ENCODE measurements around the gene ADCY1. TPM values are rescaled to one million over a fixed set of nuclear protein-coding genes. Genes with fewer than 3 reads are reported as not detected.

Gene ADCY1
- total RNA-seq, 2 donors from 2014 or later, result 0.87 to 1.2 TPM

- ATAC-seq, result no peak
Measured at GRCh38 chr7:45659496-45660139, 85.5 kb downstream of the ADCY1 start.

DNA sequence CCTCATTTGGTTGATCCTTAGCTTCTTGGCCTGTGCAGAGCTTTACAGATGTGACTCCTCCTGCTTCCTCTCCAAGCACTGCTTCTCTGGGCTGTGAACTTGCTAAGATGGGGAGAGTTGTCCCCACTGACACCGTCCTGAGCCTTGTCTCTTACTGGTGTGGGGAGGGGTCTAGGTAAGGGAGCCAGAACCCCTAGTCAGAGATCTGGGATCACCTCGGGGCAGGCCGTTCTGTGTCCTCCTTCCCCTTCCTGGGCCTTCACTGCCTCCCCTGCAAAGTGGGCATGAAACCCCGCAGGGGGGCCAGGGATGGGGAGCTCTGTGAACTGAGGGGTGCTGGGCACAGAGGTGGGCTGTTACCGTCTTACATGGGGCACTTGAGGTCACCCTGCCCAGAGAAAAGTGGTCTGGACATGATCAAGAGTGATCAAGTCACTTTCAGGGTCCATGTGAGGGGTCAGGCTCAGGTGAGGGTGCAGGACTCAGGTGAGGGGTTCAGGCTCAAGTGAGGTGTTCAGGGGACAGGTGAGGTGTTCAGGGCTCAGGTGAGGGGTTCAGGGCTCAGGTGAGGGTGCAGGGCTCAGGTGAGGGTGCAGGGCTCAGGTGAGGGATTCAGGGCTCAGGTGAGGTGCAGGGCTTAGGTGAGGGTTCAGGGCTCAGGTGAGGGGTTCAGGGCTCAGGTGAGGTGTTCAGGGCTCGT, 86.2 kb downstream of the ADCY1 start:
- no peak for DNase-seq
- intact Hi-C loops (cut with DNase I, micrococcal nuclease), result no loop called here
- ATAC-seq, result no peak

More at GRCh38 chr7:45659496-45660139, 85.5 kb downstream of the ADCY1 start:
- DNase-seq, result no peak
- intact Hi-C loops (cut with DNase I, micrococcal nuclease), result no loop called here

- no peak for DNase-seq
- intact Hi-C loops (cut with DNase I, micrococcal nuclease), result no loop called here
- ATAC-seq, result no peak
Measured at GRCh38 chr7:45660901-45661211, 86.7 kb downstream of the ADCY1 start.

GRCh38 chr7:45661302-45661995, 87.3 kb downstream of the ADCY1 start:
- ATAC-seq (no peak), DNase-seq (no peak)
- intact Hi-C loops (cut with DNase I, micrococcal nuclease), result no loop called here

DNA sequence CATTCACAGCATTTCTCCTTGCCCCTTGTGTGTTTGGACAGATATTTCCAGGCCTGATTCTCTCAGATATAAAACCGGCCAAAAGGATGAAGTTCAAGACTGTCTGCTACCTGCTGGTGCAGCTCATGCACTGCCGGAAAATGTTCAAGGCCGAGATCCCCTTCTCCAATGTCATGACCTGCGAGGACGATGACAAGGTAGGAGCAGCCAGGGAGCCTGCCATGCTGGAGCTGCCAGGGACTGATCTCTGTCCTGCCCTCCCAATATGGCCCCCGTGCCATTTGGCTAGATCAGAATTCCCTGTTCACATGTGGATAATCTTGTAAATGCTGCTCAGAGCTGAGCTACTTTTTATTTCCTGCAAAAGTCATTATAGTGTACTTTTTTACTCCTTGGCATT, 87.8 kb downstream of the ADCY1 start:
- no peak for ATAC-seq
- DNase-seq, result no peak
- intact Hi-C loops (cut with DNase I, micrococcal nuclease), result no loop called here

GRCh38 chr7:45662540-45663166, 88.5 kb downstream of the ADCY1 start:
- ATAC-seq (no peak), DNase-seq (no peak)
- intact Hi-C loops (cut with DNase I, micrococcal nuclease), result no loop called here

GRCh38 chr7:45663167-45663921, 89.2 kb downstream of the ADCY1 start:
- peak in 1 of 2 donors; percentile 53 for DNase-seq
- intact Hi-C loops (cut with DNase I, micrococcal nuclease), result no loop called here

DNA sequence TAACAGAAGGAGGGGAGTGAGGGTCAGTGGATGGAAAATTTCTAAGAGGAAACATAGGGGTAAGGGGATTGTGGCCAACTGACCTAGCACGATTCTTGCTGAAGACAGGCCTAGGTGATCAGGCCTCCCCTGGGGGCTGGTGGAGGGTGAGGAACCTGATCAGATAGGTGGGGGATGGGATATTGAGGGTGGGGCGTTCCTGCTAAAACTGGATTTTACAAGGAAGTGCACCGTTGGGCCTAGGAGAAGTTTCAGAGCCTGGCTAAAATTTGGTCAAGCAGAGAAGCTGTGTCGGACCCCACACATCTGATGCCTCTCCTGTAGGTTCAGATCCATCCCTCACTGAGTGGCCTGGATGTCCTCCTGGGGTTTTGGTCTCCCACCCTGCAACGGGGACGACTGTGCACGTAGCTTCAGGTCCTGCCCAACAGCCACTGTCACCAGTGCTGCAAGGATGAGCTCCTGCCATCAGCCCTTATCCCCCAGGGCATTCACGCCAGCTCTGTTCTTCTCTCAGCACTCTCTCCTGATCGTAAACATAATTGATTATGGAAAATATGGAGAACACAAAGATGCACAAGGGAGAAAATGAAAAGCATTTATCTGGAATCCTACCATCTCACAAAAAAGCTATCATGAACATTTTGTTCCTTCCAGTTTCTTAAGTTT, 89.9 kb downstream of the ADCY1 start:
- intact Hi-C loops (cut with DNase I, micrococcal nuclease), result no loop called here
- ATAC-seq, result no peak
- no peak for DNase-seq

More at GRCh38 chr7:45663167-45663921, 89.2 kb downstream of the ADCY1 start:
- ATAC-seq, result peak; percentile 68

DNA sequence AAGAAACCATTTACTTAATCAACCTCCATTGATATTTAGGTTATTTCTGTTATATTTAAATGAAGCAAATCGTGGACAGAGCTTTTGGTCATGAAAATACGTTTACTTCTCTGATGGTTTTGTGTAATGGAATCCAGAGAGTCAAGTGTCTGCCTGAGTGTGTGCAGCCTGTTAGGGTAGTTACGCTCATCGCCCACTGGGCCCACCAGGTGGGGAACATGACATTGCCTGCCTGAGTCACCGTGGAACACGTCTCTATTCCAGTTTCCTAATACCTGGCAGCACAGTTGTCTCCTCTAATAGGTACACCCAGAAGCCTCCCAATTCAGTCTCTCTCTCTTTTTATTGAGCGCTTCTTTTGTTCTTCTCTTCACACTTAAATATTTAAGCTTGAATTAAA, 91.0 kb downstream of the ADCY1 start:
- ATAC-seq, result no peak
- no peak for DNase-seq
- intact Hi-C loops (cut with DNase I, micrococcal nuclease), result no loop called here

- DNase-seq (no peak), ATAC-seq (no peak)
- intact Hi-C loops (cut with DNase I, micrococcal nuclease), result no loop called here
Measured at GRCh38 chr7:45670227-45670626, 96.1 kb downstream of the ADCY1 start.

GRCh38 chr7:45670717-45671116, 96.5 kb downstream of the ADCY1 start:
- ATAC-seq (no peak), DNase-seq (no peak)
- intact Hi-C loops (cut with DNase I, micrococcal nuclease), result no loop called here

- intact Hi-C loops (cut with DNase I, micrococcal nuclease), result no loop called here
- DNase-seq, result no peak
- no peak for ATAC-seq
Measured at GRCh38 chr7:45677311-45677900, 103.2 kb downstream of the ADCY1 start.

GRCh38 chr7:45679516-45679915, 105.3 kb downstream of the ADCY1 start:
- ATAC-seq (no peak), DNase-seq (no peak)
- intact Hi-C loops (cut with DNase I, micrococcal nuclease), result no loop called here

- no peak for ATAC-seq
- DNase-seq, result no peak
- intact Hi-C loops (cut with DNase I, micrococcal nuclease), result no loop called here
Measured at GRCh38 chr7:45680776-45681175, 106.6 kb downstream of the ADCY1 start.

DNA sequence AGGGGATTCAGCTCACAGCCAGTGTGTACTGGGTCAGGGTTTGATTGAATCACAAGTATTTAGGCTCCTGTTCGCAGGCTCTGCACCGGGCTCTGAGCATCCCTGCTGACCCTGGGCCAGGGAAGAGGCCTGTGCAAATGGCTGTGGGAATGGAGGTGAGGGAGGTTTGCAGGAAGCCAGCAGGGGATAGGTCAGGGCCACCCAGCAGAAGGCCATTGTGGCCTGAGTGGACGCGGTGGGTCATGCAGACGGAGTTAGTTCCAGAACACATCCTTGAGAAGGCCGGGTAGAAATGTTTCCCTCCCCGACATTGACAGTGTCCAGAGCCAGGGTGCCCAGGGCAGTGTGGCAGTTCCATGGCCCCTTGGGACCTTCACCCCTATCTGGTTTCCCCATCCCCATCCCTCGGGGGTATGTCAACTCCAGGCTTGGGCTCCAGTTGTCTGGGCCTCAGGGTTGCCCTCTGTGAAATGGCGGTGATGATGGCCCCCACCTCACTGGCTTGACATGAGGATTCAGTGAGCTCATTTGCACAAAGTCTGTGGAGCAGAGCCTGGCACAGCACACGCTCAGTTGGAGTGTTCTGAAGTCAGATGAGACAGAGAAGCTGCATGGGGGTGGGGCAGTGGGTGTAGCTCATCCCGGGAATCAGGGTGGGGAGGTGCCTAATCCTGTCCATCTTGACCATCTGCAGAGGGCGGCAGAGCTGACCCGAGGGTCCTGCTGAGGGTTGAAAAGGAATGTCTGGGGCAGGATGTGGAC, 107.6 kb downstream of the ADCY1 start:
- ATAC-seq (no peak), DNase-seq (no peak)

GRCh38 chr7:45682358-45682735, 108.2 kb downstream of the ADCY1 start:
- no peak for ATAC-seq
- intact Hi-C loops (cut with DNase I, micrococcal nuclease), result no loop called here
- DNase-seq, result no peak

More for the DNA sequence above, 107.6 kb downstream of the ADCY1 start:
- intact Hi-C loops (cut with DNase I, micrococcal nuclease), result no loop called here

GRCh38 chr7:45682836-45683555, 108.8 kb downstream of the ADCY1 start:
- ATAC-seq, result no peak
- intact Hi-C loops (cut with DNase I, micrococcal nuclease), result no loop called here
- no peak for DNase-seq

All from left colon (tissue), 2 donors.